Neural cell (in vitro differentiated cells): Measurements from ENCODE around the gene ANO5. TPM values are rescaled to one million over a fixed set of nuclear protein-coding genes. Genes with fewer than 3 reads are reported as not detected.

Experiments
- H2AFZ ChIP-seq: fragments of 200-600, 300-800 bp; sonication (generic), shearing (Covaris generic); 2 replicates; pipeline ENCODE4 v1.6.0; 2014; ENCODE audit warnings: low read depth, mild to moderate bottlenecking, antibody characterized with exemption, low read length, moderate library complexity
- H3F3A ChIP-seq: fragments of 200-600 bp; shearing (Covaris generic); 2 replicates; pipeline ENCODE4 v1.6.1; 2016; ENCODE audit warnings: mild to moderate bottlenecking, moderate library complexity, mixed read lengths, antibody characterized with exemption, low read length; ENCODE audit not compliant: insufficient read depth, poor library complexity, severe bottlenecking
- H3K27ac ChIP-seq: fragments of 200-600, 300-800 bp; sonication (generic), shearing (Covaris generic); 2 replicates; pipeline ENCODE4 v1.5.1; 2014; ENCODE audit warnings: mild to moderate bottlenecking, low read length, moderate library complexity
- H3K27me3 ChIP-seq: fragments of 300-800, 200-600 bp; sonication (generic), shearing (Covaris generic); 2 replicates; pipeline ENCODE4 v1.6.0; 2014; ENCODE audit warnings: mild to moderate bottlenecking, low read depth, low read length, moderate library complexity; ENCODE audit not compliant: insufficient read depth
- H3K36me3 ChIP-seq: fragments of 300-800, 200-600 bp; sonication (generic), shearing (Covaris generic); 2 replicates; pipeline ENCODE4 v1.5.1; 2014; ENCODE audit warnings: mild to moderate bottlenecking, antibody characterized with exemption, low read length, moderate library complexity; ENCODE audit not compliant: insufficient read depth
- H3K4me2 ChIP-seq: fragments of 300-800, 200-600 bp; sonication (generic), shearing (Covaris generic); 2 replicates; pipeline ENCODE4 v1.6.0; 2014; ENCODE audit warnings: mild to moderate bottlenecking, low read length
- H3K4me3 ChIP-seq: fragments of 300-800, 200-600 bp; sonication (generic), shearing (Covaris generic); 2 replicates; pipeline ENCODE4 v1.5.1; 2014; ENCODE audit warnings: mild to moderate bottlenecking, low read length, moderate library complexity
- H3K79me2 ChIP-seq: fragments of 200-600 bp; shearing (Covaris generic); replicated peaks from 2 replicates; pipeline ENCODE4 v1.6.0; 2014; ENCODE audit warnings: mild to moderate bottlenecking, low read length, moderate library complexity; ENCODE audit not compliant: insufficient read depth
- H3K9ac ChIP-seq: fragments of 300-800, 200-600 bp; sonication (generic), shearing (Covaris generic); 2 replicates; pipeline ENCODE4 v1.6.1; 2016; ENCODE audit warnings: mild to moderate bottlenecking, low read length, mixed read lengths
- H3K9me2 ChIP-seq: fragments of 200-600 bp; shearing (Covaris generic); 2 replicates; pipeline ENCODE4 v1.6.1; 2016; ENCODE audit warnings: mild to moderate bottlenecking, low read length, mixed read lengths; ENCODE audit not compliant: insufficient read depth
- H3K9me3 ChIP-seq: fragments of 200-600, 300-800 bp; sonication (generic), shearing (Covaris generic); 2 replicates; pipeline ENCODE4 v1.6.1; 2016; ENCODE audit warnings: mild to moderate bottlenecking, mixed run types, low read length, moderate library complexity, mixed read lengths
- H4K20me1 ChIP-seq: fragments of 200-600 bp; shearing (Covaris generic); 2 replicates; pipeline ENCODE4 v1.6.1; 2016; ENCODE audit warnings: mild to moderate bottlenecking, mixed run types; ENCODE audit not compliant: insufficient read depth
- EP300 ChIP-seq: fragments of 450-650 bp; conservative IDR thresholded peaks from 2 replicates; pipeline ENCODE4 v1.6.1; 2014; ENCODE audit warnings: antibody characterized with exemption, mild to moderate bottlenecking, moderate library complexity; ENCODE audit not compliant: poor library complexity, severe bottlenecking
- EZH2 ChIP-seq: fragments of 200-600, 300-800 bp; shearing (Covaris generic), sonication (generic); IDR thresholded peaks from 2 replicates; pipeline ENCODE4 v1.6.1; 2014; ENCODE audit warnings: antibody characterized with exemption, low read length, borderline replicate concordance, mild to moderate bottlenecking; ENCODE audit not compliant: insufficient read depth, poor library complexity, severe bottlenecking
- MXI1 ChIP-seq: fragments of 450-650 bp; conservative IDR thresholded peaks from 2 replicates; pipeline ENCODE4 v1.6.1; 2014; ENCODE audit warnings: antibody characterized with exemption, mild to moderate bottlenecking; ENCODE audit not compliant: poor library complexity, severe bottlenecking
- POLR2AphosphoS5 ChIP-seq: IDR thresholded peaks from 2 replicates; pipeline ENCODE4 v1.6.1; 2012
- RAD21 ChIP-seq: fragments of 450-650 bp; conservative IDR thresholded peaks from 2 replicates; pipeline ENCODE4 v1.6.1; 2014; ENCODE audit warnings: antibody characterized with exemption, mild to moderate bottlenecking, moderate library complexity
- SMC3 ChIP-seq: fragments of 450-650 bp; conservative IDR thresholded peaks from 2 replicates; pipeline ENCODE4 v1.6.1; 2014; ENCODE audit warnings: antibody characterized with exemption, mild to moderate bottlenecking, moderate library complexity; ENCODE audit not compliant: poor library complexity
- TAF1 ChIP-seq: IDR thresholded peaks from 2 replicates; pipeline ENCODE4 v1.6.1; 2012; ENCODE audit warnings: low read depth
- polyA plus RNA-seq: library from polyadenylated mRNA; depleted of rRNA; stranded (reverse); fragments of >200 nt; gene quantifications from 2 replicates; pipeline ENCODE4 v1.2.3, GENCODE V29; 2014
- TF ChIP-seq, protein P1 (sequence below): IDR thresholded peaks from 2 replicates; pipeline ENCODE4 v1.6.1; 2012; ENCODE audit warnings: borderline replicate concordance
- TF ChIP-seq, protein P2 (sequence below): fragments of 450-650 bp; IDR thresholded peaks from 2 replicates; pipeline ENCODE4 v1.5.1; 2014; ENCODE audit warnings: antibody characterized with exemption, mild to moderate bottlenecking, moderate library complexity; ENCODE audit not compliant: poor library complexity, severe bottlenecking

ANO5 gene
- polyA plus RNA-seq, 1 donor from 2014 or later: 3.6 TPM

DNA sequence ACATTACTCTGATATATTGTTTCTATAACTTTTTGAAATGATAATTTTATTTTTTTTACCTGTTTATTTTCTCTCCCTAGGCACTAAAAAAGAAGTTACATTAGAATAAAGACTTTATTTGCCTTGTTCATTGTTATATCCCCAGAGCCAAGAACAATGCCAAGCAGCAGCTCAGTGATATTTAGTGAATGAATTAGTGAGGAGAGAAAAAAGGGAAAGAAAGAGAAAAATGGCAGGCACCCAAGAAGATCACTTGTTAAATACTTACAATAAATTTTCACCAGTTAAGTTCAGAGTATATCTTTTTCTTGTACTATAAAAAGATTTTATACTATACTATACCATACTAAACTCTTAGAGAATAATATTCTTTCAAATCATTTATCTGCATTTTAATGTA, 13.3 kb upstream of the ANO5 start:
- no peak for TF ChIP-seq MXI1
- no peak for TF ChIP-seq POLR2AphosphoS5
- TF ChIP-seq EP300: no peak
- no peak for TF ChIP-seq RAD21
- TF ChIP-seq, protein P1, sequence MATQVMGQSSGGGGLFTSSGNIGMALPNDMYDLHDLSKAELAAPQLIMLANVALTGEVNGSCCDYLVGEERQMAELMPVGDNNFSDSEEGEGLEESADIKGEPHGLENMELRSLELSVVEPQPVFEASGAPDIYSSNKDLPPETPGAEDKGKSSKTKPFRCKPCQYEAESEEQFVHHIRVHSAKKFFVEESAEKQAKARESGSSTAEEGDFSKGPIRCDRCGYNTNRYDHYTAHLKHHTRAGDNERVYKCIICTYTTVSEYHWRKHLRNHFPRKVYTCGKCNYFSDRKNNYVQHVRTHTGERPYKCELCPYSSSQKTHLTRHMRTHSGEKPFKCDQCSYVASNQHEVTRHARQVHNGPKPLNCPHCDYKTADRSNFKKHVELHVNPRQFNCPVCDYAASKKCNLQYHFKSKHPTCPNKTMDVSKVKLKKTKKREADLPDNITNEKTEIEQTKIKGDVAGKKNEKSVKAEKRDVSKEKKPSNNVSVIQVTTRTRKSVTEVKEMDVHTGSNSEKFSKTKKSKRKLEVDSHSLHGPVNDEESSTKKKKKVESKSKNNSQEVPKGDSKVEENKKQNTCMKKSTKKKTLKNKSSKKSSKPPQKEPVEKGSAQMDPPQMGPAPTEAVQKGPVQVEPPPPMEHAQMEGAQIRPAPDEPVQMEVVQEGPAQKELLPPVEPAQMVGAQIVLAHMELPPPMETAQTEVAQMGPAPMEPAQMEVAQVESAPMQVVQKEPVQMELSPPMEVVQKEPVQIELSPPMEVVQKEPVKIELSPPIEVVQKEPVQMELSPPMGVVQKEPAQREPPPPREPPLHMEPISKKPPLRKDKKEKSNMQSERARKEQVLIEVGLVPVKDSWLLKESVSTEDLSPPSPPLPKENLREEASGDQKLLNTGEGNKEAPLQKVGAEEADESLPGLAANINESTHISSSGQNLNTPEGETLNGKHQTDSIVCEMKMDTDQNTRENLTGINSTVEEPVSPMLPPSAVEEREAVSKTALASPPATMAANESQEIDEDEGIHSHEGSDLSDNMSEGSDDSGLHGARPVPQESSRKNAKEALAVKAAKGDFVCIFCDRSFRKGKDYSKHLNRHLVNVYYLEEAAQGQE: no peak
- no peak for TF ChIP-seq EZH2
- TF ChIP-seq, protein P2, sequence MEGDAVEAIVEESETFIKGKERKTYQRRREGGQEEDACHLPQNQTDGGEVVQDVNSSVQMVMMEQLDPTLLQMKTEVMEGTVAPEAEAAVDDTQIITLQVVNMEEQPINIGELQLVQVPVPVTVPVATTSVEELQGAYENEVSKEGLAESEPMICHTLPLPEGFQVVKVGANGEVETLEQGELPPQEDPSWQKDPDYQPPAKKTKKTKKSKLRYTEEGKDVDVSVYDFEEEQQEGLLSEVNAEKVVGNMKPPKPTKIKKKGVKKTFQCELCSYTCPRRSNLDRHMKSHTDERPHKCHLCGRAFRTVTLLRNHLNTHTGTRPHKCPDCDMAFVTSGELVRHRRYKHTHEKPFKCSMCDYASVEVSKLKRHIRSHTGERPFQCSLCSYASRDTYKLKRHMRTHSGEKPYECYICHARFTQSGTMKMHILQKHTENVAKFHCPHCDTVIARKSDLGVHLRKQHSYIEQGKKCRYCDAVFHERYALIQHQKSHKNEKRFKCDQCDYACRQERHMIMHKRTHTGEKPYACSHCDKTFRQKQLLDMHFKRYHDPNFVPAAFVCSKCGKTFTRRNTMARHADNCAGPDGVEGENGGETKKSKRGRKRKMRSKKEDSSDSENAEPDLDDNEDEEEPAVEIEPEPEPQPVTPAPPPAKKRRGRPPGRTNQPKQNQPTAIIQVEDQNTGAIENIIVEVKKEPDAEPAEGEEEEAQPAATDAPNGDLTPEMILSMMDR: no peak

DNA sequence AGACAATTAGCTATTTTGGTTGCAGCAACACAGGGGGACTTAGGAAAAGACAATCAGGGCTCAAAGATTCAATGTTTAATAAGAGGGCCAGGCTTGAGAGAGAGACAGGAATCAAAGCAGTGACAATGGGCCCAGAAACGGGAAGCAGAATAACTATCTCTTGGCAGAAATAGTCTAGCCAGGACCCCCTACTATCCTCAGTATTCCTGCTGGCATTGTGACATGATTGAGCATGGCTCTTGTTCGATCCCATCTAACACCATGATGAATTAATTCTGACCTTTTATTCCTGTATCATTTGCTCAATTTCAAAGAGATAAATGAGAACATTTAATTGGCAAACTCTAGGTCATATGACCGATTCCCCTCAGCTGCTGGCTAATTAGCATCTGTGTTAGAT, 12.8 kb upstream of the ANO5 start:
- no peaks in the 10 kb centered on the region for H4K20me1 ChIP-seq
- no peaks in the 10 kb centered on the region for H3K9me2 ChIP-seq
- no peaks in the 10 kb centered on the region for H3K27me3 ChIP-seq
- no peak overlapping the region for H3K4me3 ChIP-seq
- no peak overlapping the region for H3K4me2 ChIP-seq
- no peaks in the 10 kb centered on the region for H3K79me2 ChIP-seq
- no peaks in the 10 kb centered on the region for H3K9me3 ChIP-seq
- no peaks in the 10 kb centered on the region for H3F3A ChIP-seq
- no peak overlapping the region for H2AFZ ChIP-seq
- H3K27ac ChIP-seq: no peak overlapping the region
- no peak overlapping the region for H3K9ac ChIP-seq
- TF ChIP-seq, protein P2: no peak
- TF ChIP-seq EP300: no peak
- TF ChIP-seq RAD21: no peak
- TF ChIP-seq MXI1: no peak
- TF ChIP-seq SMC3: no peak
- no peak for TF ChIP-seq EZH2
- TF ChIP-seq, protein P1: no peak
- TF ChIP-seq POLR2AphosphoS5: no peak
- TF ChIP-seq TAF1: no peak
- H3K36me3 ChIP-seq: no peaks in the 10 kb centered on the region

More for the DNA sequence above, 13.3 kb upstream of the ANO5 start:
- Histone ChIP-seq H3K4me2 (no peak overlapping the region), H3K4me3 (no peak overlapping the region), H3K9ac (no peak overlapping the region), H3K27me3 (no peaks in the 10 kb centered on the region), H3K27ac (no peak overlapping the region), H3K9me3 (no peaks in the 10 kb centered on the region), H3F3A (no peaks in the 10 kb centered on the region), H2AFZ (no peak overlapping the region), H4K20me1 (no peaks in the 10 kb centered on the region), H3K9me2 (no peaks in the 10 kb centered on the region), H3K79me2 (no peaks in the 10 kb centered on the region), H3K36me3 (no peaks in the 10 kb centered on the region)
